Mucosa of descending colon (tissue), 3 donors: ENCODE data around the gene VPS16. TPM values are rescaled to one million over a fixed set of nuclear protein-coding genes. Genes with fewer than 3 reads are reported as not detected.

Source experiments
- ATAC-seq: fragments of 200-7000 bp; cut with Tn5 transposase; one replicate; pipeline ENCODE4 v1.9.1; 2020; ENCODE audit warnings: mild to moderate bottlenecking, moderate library complexity
- DNase-seq, 3 donors: peaks; one replicate each; pipeline ENCODE4 v3.0.0-alpha.2; 2020
- H3K36me3 ChIP-seq: fragments of 200-600 bp; one replicate; pipeline ENCODE4 v1.8.0; 2021; ENCODE audit warnings: low read depth, mild to moderate bottlenecking
- H3K4me1 ChIP-seq: fragments of 200-600 bp; one replicate; pipeline ENCODE4 v1.8.0; 2021; ENCODE audit warnings: low read depth, mild to moderate bottlenecking
- H3K4me3 ChIP-seq: fragments of 200-600 bp; one replicate; pipeline ENCODE4 v1.8.0; 2021; ENCODE audit warnings: mild to moderate bottlenecking
- H3K9me3 ChIP-seq: fragments of 200-600 bp; one replicate; pipeline ENCODE4 v1.8.0; 2021; ENCODE audit warnings: mild to moderate bottlenecking
- CTCF ChIP-seq: fragments of 200-600 bp; IDR thresholded peaks from one replicate; pipeline ENCODE4 v1.8.0; 2022; ENCODE audit warnings: antibody characterized with exemption, mild to moderate bottlenecking
- intact Hi-C, 2 donors: fragments of 100-400 bp; cut with DNase I in 1 of 2; cut with micrococcal nuclease in 1 of 2; formaldehyde crosslinking; loops; one replicate each; pipeline versions ENCODE4 v1.11.0 to v1.11.1; 2022; cut with DNase I, micrococcal nuclease
- total RNA-seq, 3 donors: library from RNA; stranded (reverse); fragmentation: NEBNext Ultra II Directional in 2 of 3; extraction: Animal tissue kit (Norgen Biotek cat#: 25700) in 2 of 3; gene quantifications; one replicate each; pipeline versions ENCODE4 v1.2.1 to v1.2.4, GENCODE V29; 2021 to 2023
- donor health status: DM: no; HTN: no; CAD: no; lungs with moderate emphysema.
- donor health status: DM: no; HTN: no; CAD: no.
- donor health status: DM: no; HTN: yes; CAD: no.

The VPS16 gene
- total RNA-seq, 3 donors from 2014 or later, result 36.9 to 52.0 (median 38.5) TPM

- TF ChIP-seq CTCF, result no peak
- intact Hi-C loops, result no loop called here
- no peaks in the 10 kb centered on the region for H3K9me3 ChIP-seq
- peaks cover 7% of the 10 kb centered on the region for H3K4me1 ChIP-seq
- no peak overlapping the region for H3K4me3 ChIP-seq
- no peaks in the 10 kb centered on the region for H3K36me3 ChIP-seq
- ATAC-seq, result no peak
- no peak for DNase-seq
Observed at GRCh38 chr20:2869381-2869780, 28.8 kb downstream of the VPS16 start.

GRCh38 chr20:2871111-2871465 is 30.5 kb downstream of the VPS16 start:
- no peak for TF ChIP-seq CTCF
- DNase-seq (no peak), ATAC-seq (no peak)
- no peaks in the 10 kb centered on the region for H3K9me3 ChIP-seq
- intact Hi-C loops, result no loop called here
- peaks cover 18% of the 10 kb centered on the region for H3K4me1 ChIP-seq
- no peak overlapping the region for H3K4me3 ChIP-seq
- no peaks in the 10 kb centered on the region for H3K36me3 ChIP-seq

GRCh38 chr20:2871661-2872458 is 31.3 kb downstream of the VPS16 start:
- no peak overlapping the region for H3K4me3 ChIP-seq
- intact Hi-C loops, result no loop called here
- H3K4me1 ChIP-seq, result peaks cover 25% of the 10 kb centered on the region
- no peaks in the 10 kb centered on the region for H3K36me3 ChIP-seq
- TF ChIP-seq CTCF, result no peak
- H3K9me3 ChIP-seq, result no peaks in the 10 kb centered on the region
- DNase-seq, result peak in 1 of 3 donors; percentile 66
- peak; percentile 7 for ATAC-seq

- ATAC-seq, result peak; percentile 68
- Histone ChIP-seq H3K36me3 (no peaks in the 10 kb centered on the region), H3K9me3 (no peaks in the 10 kb centered on the region), H3K4me3 (peak overlapping the region; percentile 83), H3K4me1 (peaks cover 26% of the 10 kb centered on the region)
- no peak for TF ChIP-seq CTCF
- intact Hi-C loops, result no loop called here
- peak; percentile 76 to 82 (median 82) for DNase-seq
Observed at GRCh38 chr20:2872459-2873009, 32.0 kb downstream of the VPS16 start.

- Histone ChIP-seq H3K9me3 (no peaks in the 10 kb centered on the region), H3K4me1 (peaks cover 26% of the 10 kb centered on the region), H3K4me3 (peak within 1 kb of the TSS; percentile 83), H3K36me3 (no peaks in the 10 kb centered on the region)
- peak; percentile 97 for ATAC-seq
- DNase-seq, result peak; percentile 94 to 95 (median 95)
- intact Hi-C loops, result no loop called here
- no peak for TF ChIP-seq CTCF
Observed at GRCh38 chr20:2873010-2873746, 32.6 kb downstream of the VPS16 start, which contains the start of gene PTPRA. PTPRA (plus strand) TSS chr20:2873481; CDS start chr20:2964278, 90,797 bp downstream.
